OCI-LY7 (cell line): ENCODE data around the gene METAP2. TPM values are rescaled to one million over a fixed set of nuclear protein-coding genes. Genes with fewer than 3 reads are reported as not detected.
A peak's percentile ranks its signal among the peaks of the same experiment; 100 is the strongest.

Source experiments
- BruUV-seq: library from RNA; stranded (reverse); fragments of 400-500 nt; replicated peaks from 2 replicates; lab custom pipeline; 2021; lab: Mats Ljungman, UMichigan
- CTCF ChIA-PET: fragments of 300-600 bp; sonication (Branson Sonifier 250); formaldehyde crosslinking; loops from one replicate; lab custom pipeline; 2022; ENCODE audit warnings: antibody characterized with exemption; ENCODE audit not compliant: unreplicated experiment; lab: Charles Lee
- POLR2A ChIA-PET: fragments of 300-600 bp; sonication (Branson Sonifier 250); formaldehyde crosslinking; loops from one replicate; lab custom pipeline; 2022; ENCODE audit warnings: antibody characterized with exemption; lab: Charles Lee
- DNase-seq: peaks from one replicate; pipeline ENCODE4 v3.0.0-alpha.2; 2015; ENCODE audit warnings: low spot score
- H2AFZ ChIP-seq: fragments of 200-600 bp; sonication (generic), shearing (Covaris generic); 2 replicates; pipeline ENCODE4 v1.6.1; 2014; ENCODE audit warnings: mild to moderate bottlenecking, antibody characterized with exemption, low read length, moderate library complexity
- H3K27ac ChIP-seq: fragments of 200-600 bp; sonication (generic); 2 replicates; pipeline ENCODE4 v1.5.1; 2014; ENCODE audit warnings: mixed run types, low read depth, mild to moderate bottlenecking, moderate library complexity, low read length, inconsistent platforms; ENCODE audit not compliant: poor library complexity, severe bottlenecking
- H3K36me3 ChIP-seq: fragments of 200-600 bp; sonication (generic); 2 replicates; pipeline ENCODE4 v1.6.1; 2014; ENCODE audit warnings: mild to moderate bottlenecking, antibody characterized with exemption, low read length, moderate library complexity, mixed read lengths; ENCODE audit not compliant: insufficient read depth
- H3K4me1 ChIP-seq: fragments of 200-600 bp; sonication (generic); 2 replicates; pipeline ENCODE4 v1.5.1; 2014; ENCODE audit warnings: mild to moderate bottlenecking, low read length; ENCODE audit not compliant: insufficient read depth, poor library complexity, severe bottlenecking
- H3K4me2 ChIP-seq: fragments of 200-600 bp; sonication (generic); 2 replicates; pipeline ENCODE4 v1.6.1; 2014; ENCODE audit warnings: mild to moderate bottlenecking, low read length
- H3K4me3 ChIP-seq: fragments of 200-600 bp; sonication (generic); 2 replicates; pipeline ENCODE4 v1.5.1; 2014; ENCODE audit warnings: mild to moderate bottlenecking, low read depth, low read length; ENCODE audit not compliant: poor library complexity, severe bottlenecking
- H3K79me2 ChIP-seq: fragments of 200-600 bp; sonication (generic); 2 replicates; pipeline ENCODE4 v1.6.1; 2016; ENCODE audit warnings: low read depth, mild to moderate bottlenecking, low read length, moderate library complexity, mixed read lengths; ENCODE audit not compliant: insufficient read depth
- H3K9me2 ChIP-seq: fragments of 200-600 bp; sonication (generic); 2 replicates; pipeline ENCODE4 v1.6.1; 2016; ENCODE audit warnings: mild to moderate bottlenecking, low read length, mixed read lengths; ENCODE audit not compliant: insufficient read depth
- H3K9me3 ChIP-seq: fragments of 200-600 bp; sonication (generic); 2 replicates; pipeline ENCODE4 v1.6.1; 2014; ENCODE audit warnings: mild to moderate bottlenecking, mixed run types, low read length, mixed read lengths
- H4K20me1 ChIP-seq: fragments of 200-600 bp; sonication (generic); 2 replicates; pipeline ENCODE4 v1.6.1; 2014; ENCODE audit warnings: mild to moderate bottlenecking, antibody characterized with exemption, low read length, moderate library complexity, mixed read lengths; ENCODE audit not compliant: insufficient read depth
- CTCF ChIP-seq: fragments of 200-600 bp; sonication (generic); conservative IDR thresholded peaks from 2 replicates; pipeline ENCODE4 v1.5.1; 2014; ENCODE audit warnings: mild to moderate bottlenecking, antibody characterized with exemption, low read length, moderate library complexity, mixed read lengths
- EZH2phosphoT487 ChIP-seq: fragments of 200-600 bp; sonication (generic); IDR thresholded peaks from 2 replicates; pipeline ENCODE4 v1.6.1; 2018; ENCODE audit warnings: low read depth, borderline replicate concordance, mild to moderate bottlenecking, mixed run types, antibody characterized with exemption, low read length, moderate library complexity, mixed read lengths
- intact Hi-C: fragments of 100-400 bp; cut with micrococcal nuclease; formaldehyde crosslinking; loops from one replicate; pipeline ENCODE4 v1.10.0; 2022; ENCODE audit not compliant: unreplicated experiment
- total RNA-seq, 2 experiments: library from RNA; depleted of rRNA in 1 of 2; stranded (reverse); fragments of >200 nt in 1 of 2; shearing (Covaris generic) in 1 of 2; gene quantifications; 2 replicates each; pipeline ENCODE4 v1.2.3, GENCODE V29; 2014 to 2022

Gene METAP2
- total RNA-seq, 2 experiments from 2014 or later: 90.3 to 177 TPM

- POLR2A ChIA-PET: interaction anchor here (1.7 kb wide), 1 partner anchor 10 kb away, joined by 10 read pairs; no protein-coding TSS in a partner anchor
- peak; percentile 58 for DNase-seq
- no peaks in the 10 kb centered on the region for H4K20me1 ChIP-seq
- intact Hi-C loops: no loop called here
- H3K4me2 ChIP-seq: peak overlapping the region; percentile 71
- peaks cover 25% of the 10 kb centered on the region for H3K4me1 ChIP-seq
- H2AFZ ChIP-seq: peak overlapping the region; percentile 88
- peak overlapping the region; percentile 5 for H3K27ac ChIP-seq
- no TSS peak for BruUV-seq
- peak overlapping the region; percentile 69 for H3K4me3 ChIP-seq
- H3K9me3 ChIP-seq: peaks cover 9% of the 10 kb centered on the region
- no peaks in the 10 kb centered on the region for H3K9me2 ChIP-seq
- H3K79me2 ChIP-seq: 0 out of 2 replicates have a peak, but pooled peaks cover 9% of the 10 kb centered on the region
- CTCF ChIA-PET: interaction anchor here (1.4 kb wide), 1 partner anchor 14 kb away, joined by 6 read pairs; no protein-coding TSS in a partner anchor
- no peaks in the 10 kb centered on the region for H3K36me3 ChIP-seq
- TF ChIP-seq CTCF (no peak), EZH2phosphoT487 (no peak)
Observed at GRCh38 chr12:95548539-95549391, 74.8 kb downstream of the METAP2 start.

DNA sequence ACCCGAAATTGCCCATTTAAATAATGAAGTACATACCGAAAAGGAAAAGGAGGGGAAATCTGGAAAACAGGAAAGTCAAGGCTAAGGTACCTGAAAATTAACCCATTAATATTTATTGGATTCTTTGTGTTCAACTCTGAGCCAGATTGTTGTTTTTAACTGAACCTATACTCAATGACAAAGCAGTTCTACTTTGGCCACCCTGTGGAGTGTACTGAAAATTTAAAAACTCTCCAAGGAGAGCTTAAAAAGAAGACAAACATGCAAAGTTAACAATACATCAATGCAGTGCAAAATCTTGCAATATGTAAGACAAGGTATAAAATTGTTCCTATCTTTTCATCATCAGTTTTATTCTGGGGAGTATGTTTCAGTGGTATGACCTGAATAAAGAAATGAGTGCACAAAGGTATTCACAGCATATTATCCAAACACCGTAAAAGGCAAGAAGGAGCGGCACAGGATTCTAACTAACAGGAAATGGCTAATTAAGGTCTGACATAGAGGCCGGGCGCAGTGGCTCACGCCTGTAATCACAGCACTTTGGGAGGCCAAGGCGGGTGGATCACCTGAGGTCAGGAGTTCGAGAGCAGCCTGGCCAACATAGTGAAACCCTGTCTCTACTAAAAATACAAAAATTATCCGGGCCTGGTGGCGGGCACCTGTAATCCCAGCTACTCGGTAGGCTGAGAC, 75.6 kb downstream of the METAP2 start:
- Histone ChIP-seq H3K9me2 (no peaks in the 10 kb centered on the region), H3K36me3 (no peaks in the 10 kb centered on the region), H4K20me1 (no peaks in the 10 kb centered on the region), H3K79me2 (0 out of 2 replicates have a peak, but pooled peaks cover 9% of the 10 kb centered on the region), H3K9me3 (peaks cover 9% of the 10 kb centered on the region), H3K4me1 (peaks cover 31% of the 10 kb centered on the region), H3K27ac (no peak overlapping the region), H3K4me2 (no peak overlapping the region), H3K4me3 (no peak overlapping the region), H2AFZ (no peak overlapping the region; the same call in 1 of the 2 replicates)
- POLR2A ChIA-PET: interaction anchor here (0.7 kb wide), 2 partner anchors 137 to 215 kb away, joined by 5 read pairs; no protein-coding TSS in a partner anchor
- CTCF ChIA-PET: no interaction called here
- TF ChIP-seq CTCF (no peak), EZH2phosphoT487 (no peak)
- no TSS peak for BruUV-seq
- DNase-seq: no peak
- intact Hi-C loops: no loop called here
